ENCODE results near the gene EPC1. TPM values are rescaled to one million over a fixed set of nuclear protein-coding genes. Genes with fewer than 3 reads are reported as not detected.

The EPC1 gene
- total and polyA plus RNA-seq, 9 of the 15 experiments (the other 6 are each of a cell fraction or from before 2014, with no cell fraction given) = 7.0 to 43.6 (median 16.1) TPM

DNA sequence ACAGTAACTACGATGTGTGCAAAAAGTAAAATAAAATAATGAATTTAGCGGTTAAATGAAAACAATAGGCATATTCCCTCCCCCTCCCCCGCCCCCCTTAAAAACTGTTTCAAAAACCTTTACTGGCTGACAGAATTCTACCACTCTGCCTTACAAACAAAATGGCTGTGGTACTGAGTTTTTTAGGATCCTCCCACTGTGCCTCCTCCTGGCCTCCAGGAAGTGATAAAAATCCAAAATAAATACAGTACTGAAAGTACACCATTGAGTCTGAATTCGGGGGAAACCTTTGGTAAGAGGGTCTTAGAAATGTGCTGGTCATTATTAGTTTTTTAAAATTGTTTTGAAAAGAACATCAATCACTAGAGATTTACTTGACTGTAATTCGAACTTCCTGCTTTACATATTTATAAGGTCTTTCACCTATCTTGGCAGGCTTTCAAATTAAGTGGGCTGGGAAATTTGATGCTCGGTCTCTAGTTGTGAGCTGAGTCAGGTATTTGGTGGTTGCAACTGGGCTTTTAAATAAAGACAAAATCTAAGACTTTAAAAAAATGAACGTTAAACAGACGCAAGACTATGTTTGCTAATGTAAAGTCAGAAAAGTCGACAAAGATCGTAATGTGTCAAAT, 32.5 kb upstream of the EPC1 start (continued):
- TF ChIP-seq MYC (IDR thresholded peaks at IDR 0.05; ENCODE audit: low read depth, low read length) (no peak), MYC (CRISPR knock-in tag; IDR thresholded peaks at IDR 0.05; ENCODE audit: borderline replicate concordance, low read depth) (no peak), ATF7 (IDR thresholded peaks at IDR 0.05) (no peak; the same call in 1 of the 2 replicates), BACH1 (tag; IDR thresholded peaks at IDR 0.05) (no peak), SP2 (IDR thresholded peaks at IDR 0.05; ENCODE audit: extremely low read depth, low read depth, low read length, poor library complexity, severe bottlenecking) (no peak), ZNF212 (CRISPR knock-in tag; IDR thresholded peaks at IDR 0.05) (no peak), FOXA1 (IDR thresholded peaks at IDR 0.05; ENCODE audit: borderline replicate concordance) (no peak)
- TF ChIP-seq, protein P1, sequence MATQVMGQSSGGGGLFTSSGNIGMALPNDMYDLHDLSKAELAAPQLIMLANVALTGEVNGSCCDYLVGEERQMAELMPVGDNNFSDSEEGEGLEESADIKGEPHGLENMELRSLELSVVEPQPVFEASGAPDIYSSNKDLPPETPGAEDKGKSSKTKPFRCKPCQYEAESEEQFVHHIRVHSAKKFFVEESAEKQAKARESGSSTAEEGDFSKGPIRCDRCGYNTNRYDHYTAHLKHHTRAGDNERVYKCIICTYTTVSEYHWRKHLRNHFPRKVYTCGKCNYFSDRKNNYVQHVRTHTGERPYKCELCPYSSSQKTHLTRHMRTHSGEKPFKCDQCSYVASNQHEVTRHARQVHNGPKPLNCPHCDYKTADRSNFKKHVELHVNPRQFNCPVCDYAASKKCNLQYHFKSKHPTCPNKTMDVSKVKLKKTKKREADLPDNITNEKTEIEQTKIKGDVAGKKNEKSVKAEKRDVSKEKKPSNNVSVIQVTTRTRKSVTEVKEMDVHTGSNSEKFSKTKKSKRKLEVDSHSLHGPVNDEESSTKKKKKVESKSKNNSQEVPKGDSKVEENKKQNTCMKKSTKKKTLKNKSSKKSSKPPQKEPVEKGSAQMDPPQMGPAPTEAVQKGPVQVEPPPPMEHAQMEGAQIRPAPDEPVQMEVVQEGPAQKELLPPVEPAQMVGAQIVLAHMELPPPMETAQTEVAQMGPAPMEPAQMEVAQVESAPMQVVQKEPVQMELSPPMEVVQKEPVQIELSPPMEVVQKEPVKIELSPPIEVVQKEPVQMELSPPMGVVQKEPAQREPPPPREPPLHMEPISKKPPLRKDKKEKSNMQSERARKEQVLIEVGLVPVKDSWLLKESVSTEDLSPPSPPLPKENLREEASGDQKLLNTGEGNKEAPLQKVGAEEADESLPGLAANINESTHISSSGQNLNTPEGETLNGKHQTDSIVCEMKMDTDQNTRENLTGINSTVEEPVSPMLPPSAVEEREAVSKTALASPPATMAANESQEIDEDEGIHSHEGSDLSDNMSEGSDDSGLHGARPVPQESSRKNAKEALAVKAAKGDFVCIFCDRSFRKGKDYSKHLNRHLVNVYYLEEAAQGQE (IDR thresholded peaks at IDR 0.05; ENCODE audit: borderline replicate concordance) = no peak
- TF ChIP-seq, protein P1 (CRISPR knock-in tag; IDR thresholded peaks at IDR 0.05; ENCODE audit: low read depth) = no peak
- TF ChIP-seq, protein P2, sequence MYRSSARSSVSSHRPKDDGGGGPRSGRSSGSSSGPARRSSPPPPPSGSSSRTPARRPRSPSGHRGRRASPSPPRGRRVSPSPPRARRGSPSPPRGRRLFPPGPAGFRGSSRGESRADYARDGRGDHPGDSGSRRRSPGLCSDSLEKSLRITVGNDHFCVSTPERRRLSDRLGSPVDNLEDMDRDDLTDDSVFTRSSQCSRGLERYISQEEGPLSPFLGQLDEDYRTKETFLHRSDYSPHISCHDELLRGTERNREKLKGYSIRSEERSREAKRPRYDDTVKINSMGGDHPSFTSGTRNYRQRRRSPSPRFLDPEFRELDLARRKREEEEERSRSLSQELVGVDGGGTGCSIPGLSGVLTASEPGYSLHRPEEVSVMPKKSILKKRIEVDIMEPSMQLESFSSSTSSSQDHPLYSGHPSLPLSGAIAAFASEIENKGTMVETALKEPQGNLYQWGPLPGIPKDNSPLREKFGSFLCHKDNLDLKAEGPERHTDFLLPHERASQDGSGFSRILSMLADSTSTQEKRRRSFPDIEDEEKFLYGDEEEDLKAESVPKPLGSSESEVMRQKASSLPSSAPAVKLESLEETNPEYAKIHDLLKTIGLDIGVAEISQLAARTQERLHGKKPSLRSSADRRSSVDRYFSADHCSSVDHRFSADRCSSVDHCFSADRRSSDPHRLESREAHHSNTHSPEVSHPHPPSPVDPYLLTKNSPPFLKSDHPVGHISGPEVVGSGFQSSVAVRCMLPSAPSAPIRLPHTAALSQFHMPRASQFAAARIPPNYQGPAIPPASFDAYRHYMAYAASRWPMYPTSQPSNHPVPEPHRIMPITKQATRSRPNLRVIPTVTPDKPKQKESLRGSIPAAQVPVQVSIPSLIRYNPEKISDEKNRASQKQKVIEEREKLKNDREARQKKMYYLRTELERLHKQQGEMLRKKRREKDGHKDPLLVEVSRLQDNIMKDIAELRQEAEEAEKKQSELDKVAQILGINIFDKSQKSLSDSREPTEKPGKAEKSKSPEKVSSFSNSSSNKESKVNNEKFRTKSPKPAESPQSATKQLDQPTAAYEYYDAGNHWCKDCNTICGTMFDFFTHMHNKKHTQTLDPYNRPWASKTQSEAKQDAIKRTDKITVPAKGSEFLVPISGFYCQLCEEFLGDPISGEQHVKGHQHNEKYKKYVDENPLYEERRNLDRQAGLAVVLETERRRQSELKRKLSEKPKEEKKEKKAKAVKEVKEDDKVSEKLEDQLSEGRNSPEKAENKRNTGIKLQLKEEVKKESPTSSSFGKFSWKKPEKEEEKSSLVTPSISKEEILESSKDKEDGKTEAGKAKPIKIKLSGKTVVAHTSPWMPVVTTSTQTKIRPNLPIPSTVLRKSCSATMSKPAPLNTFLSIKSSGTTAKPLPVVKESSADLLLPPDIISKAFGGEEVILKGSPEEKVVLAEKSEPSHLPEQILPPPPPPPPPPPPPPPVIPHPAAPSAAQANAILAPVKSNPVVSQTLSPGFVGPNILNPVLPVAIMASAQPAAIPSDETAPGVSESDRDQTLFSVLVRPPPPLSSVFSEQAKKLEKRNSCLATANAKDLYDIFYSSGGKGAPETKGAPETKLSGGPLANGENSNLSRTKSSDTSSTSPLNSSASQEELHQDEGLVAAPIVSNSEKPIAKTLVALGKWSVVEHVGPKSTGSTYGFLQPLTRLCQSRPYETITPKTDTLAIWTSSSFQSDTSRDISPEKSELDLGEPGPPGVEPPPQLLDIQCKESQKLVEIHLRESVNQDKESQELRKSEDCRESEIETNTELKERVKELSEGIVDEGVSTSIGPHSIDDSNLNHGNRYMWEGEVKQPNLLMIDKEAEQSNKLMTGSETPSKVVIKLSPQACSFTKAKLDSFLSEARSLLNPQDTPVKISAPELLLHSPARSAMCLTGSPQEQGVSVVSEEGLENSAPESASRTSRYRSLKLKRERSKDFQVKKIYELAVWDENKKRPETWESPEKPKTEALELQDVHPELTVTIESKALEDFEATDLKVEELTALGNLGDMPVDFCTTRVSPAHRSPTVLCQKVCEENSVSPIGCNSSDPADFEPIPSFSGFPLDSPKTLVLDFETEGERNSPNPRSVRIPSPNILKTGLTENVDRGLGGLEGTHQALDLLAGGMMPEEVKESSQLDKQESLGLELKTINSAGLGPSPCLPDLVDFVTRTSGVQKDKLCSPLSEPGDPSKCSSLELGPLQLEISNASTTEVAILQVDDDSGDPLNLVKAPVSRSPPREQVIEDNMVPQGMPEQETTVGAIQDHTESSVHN (IDR thresholded peaks at IDR 0.05; ENCODE audit: borderline replicate concordance in 1 of 2, low read depth in 1 of 2) = no peak

All from K562 (cell line).